Peyer's patch (tissue), 4 donors: Measurements from ENCODE around the gene PTGS1. TPM values are rescaled to one million over a fixed set of nuclear protein-coding genes. Genes with fewer than 3 reads are reported as not detected.

ENCODE experiments used
- DNase-seq, 3 donors: peaks; one replicate each; pipeline ENCODE4 v3.0.0-alpha.2; 2017 to 2019
- H3K27ac ChIP-seq, 4 donors: fragments of 200-600 bp; sonication (generic); one replicate each; pipeline ENCODE4 v1.5.1; 2016 to 2019
- H3K27me3 ChIP-seq, 2 donors: fragments of 200-600 bp; sonication (generic); one replicate each; pipeline ENCODE4 v1.5.1; 2019
- H3K36me3 ChIP-seq, 3 donors: fragments of 200-600 bp; sonication (generic); one replicate each; pipeline ENCODE4 v1.5.1; 2016 to 2019
- H3K4me1 ChIP-seq, 4 donors: fragments of 200-600 bp; sonication (generic); one replicate each; pipeline ENCODE4 v1.5.1; 2016 to 2019
- H3K4me3 ChIP-seq, 4 donors: fragments of 200-600 bp; sonication (generic); 1 replicate in 3 of 4; 2 replicates in 1 of 4; pipeline ENCODE4 v1.5.1; 2016 to 2019; ENCODE audit warnings: mild to moderate bottlenecking in 1 of 4
- H3K9me3 ChIP-seq, 4 donors: fragments of 200-600 bp; sonication (generic); one replicate each; pipeline ENCODE4 v1.5.1; 2016 to 2019; ENCODE audit warnings: mild to moderate bottlenecking in 1 of 4
- POLR2A ChIP-seq, 2 donors: fragments of 450-650 bp; IDR thresholded peaks; one replicate each; pipeline ENCODE4 v1.5.1; 2017; ENCODE audit warnings: antibody characterized with exemption in 2 of 2, mild to moderate bottlenecking in 2 of 2, moderate library complexity in 2 of 2
- small RNA-seq, 2 donors: library from RNA; depleted of rRNA; stranded (forward); fragments of <200 nt; gene quantifications; one replicate each; pipeline ENCODE3, GENCODE V24; 2016
- total RNA-seq, 4 donors: library from RNA; depleted of rRNA; stranded (reverse); fragments of >200 nt; gene quantifications; one replicate each; pipeline ENCODE4 v1.1.0, GENCODE V29; 2016
- TF ChIP-seq, protein P1 (sequence below), 6 experiments: fragments of 450-650 bp in 4 of 6; fragments of 200-600 bp in 2 of 6; sonication (generic) in 1 of 6; IDR thresholded peaks; one replicate each; pipeline ENCODE4 v1.5.1; 2017 to 2019; ENCODE audit warnings: antibody characterized with exemption in 6 of 6, mild to moderate bottlenecking in 3 of 6, moderate library complexity in 1 of 6

Gene PTGS1
- total RNA-seq, 4 donors from 2014 or later: 6.4 to 17.3 (median 13.8) TPM

DNA sequence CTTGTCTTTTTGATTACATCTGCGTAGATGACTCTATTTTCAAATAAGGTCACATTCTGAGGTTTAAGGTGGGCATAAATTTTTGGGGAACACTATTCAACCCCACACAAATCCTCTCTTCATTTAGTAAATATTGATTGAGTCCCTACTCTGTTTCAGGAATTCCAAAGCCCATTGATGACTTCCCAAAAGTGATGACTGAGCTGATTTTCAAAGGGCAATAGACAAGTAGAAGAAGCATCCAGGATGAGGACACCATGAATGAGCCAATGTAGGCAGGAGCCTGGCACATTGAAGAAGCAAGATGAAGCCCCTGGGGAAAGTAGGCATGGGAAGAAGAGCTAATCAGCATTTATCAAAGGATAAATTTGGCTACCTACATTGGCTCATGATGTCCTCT is 71.7 kb downstream of the PTGS1 start:
- no peak for DNase-seq
- Histone ChIP-seq H3K27ac (no peak overlapping the region), H3K36me3 (no peaks in the 10 kb centered on the region), H3K4me3 (no peak overlapping the region), H3K9me3 (no peaks in the 10 kb centered on the region), H3K4me1 (no peaks in the 10 kb centered on the region), H3K27me3 (no peaks in the 10 kb centered on the region)
- TF ChIP-seq, protein P1, sequence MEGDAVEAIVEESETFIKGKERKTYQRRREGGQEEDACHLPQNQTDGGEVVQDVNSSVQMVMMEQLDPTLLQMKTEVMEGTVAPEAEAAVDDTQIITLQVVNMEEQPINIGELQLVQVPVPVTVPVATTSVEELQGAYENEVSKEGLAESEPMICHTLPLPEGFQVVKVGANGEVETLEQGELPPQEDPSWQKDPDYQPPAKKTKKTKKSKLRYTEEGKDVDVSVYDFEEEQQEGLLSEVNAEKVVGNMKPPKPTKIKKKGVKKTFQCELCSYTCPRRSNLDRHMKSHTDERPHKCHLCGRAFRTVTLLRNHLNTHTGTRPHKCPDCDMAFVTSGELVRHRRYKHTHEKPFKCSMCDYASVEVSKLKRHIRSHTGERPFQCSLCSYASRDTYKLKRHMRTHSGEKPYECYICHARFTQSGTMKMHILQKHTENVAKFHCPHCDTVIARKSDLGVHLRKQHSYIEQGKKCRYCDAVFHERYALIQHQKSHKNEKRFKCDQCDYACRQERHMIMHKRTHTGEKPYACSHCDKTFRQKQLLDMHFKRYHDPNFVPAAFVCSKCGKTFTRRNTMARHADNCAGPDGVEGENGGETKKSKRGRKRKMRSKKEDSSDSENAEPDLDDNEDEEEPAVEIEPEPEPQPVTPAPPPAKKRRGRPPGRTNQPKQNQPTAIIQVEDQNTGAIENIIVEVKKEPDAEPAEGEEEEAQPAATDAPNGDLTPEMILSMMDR (IDR thresholded peaks at IDR 0.05): no peak

DNA sequence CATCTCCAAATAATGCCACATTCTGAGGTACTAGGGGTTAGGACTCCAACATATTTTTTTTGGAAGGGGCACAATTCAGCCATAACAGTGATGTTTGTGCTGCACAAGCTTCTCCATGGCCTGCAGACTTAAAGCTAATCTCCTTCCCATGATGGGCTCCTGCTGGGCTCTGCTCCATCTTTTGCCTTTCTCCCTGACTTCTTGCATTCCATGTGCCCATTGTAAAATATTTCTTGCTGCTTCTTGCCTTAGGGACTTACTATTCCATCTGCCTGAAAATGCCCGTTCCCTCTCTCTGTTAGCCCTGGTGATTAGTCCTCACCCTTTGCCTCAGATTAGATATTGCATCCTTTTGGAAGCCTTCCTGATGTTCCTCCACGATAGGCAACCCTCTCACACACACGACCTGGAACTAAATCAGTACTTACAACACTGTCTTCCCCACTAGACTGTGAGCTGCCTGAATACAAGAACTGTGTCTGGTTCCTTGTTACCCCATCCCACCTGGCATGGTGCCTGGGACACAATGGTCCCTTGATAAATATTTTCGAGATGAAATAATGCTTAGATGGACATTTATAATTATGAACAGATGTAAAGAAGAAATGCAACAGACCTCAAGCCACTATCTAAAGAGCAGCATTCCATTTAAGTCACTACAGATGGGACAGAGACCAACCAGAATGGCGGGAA is 73.4 kb downstream of the PTGS1 start:
- Histone ChIP-seq H3K36me3 (no peaks in the 10 kb centered on the region), H3K4me1 (no peaks in the 10 kb centered on the region), H3K4me3 (no peak overlapping the region), H3K9me3 (no peaks in the 10 kb centered on the region), H3K27ac (no peak overlapping the region), H3K27me3 (no peaks in the 10 kb centered on the region)
- no peak for DNase-seq
- TF ChIP-seq POLR2A (IDR thresholded peaks at IDR 0.05): no peak
- TF ChIP-seq, protein P1 (IDR thresholded peaks at IDR 0.05): no peak

Small RNAs within 50 kb of the gene (small RNA-seq; reads per million reads assigned to genes)
- gene AL162424.1: 0 reads per million in 2 donors

Other genes with a start within 250 kb of the PTGS1 start
- 10 to 100 TPM; 17.3 to 41.3 (median 32.2) TPM for gene NDUFA8, start 211.2 kb upstream of the PTGS1 start, total RNA-seq
- gene MORN5, start 211.1 kb upstream of the PTGS1 start, total RNA-seq: not detected
- gene LHX6, start 142.1 kb upstream of the PTGS1 start, total RNA-seq: 10 to 100 TPM in 1 of 4 donors, 1 to 10 TPM in 2, under 1 TPM in 1; 0.53 to 12.4 (median 3.1) TPM
- gene RBM18, start 106.2 kb upstream of the PTGS1 start, total RNA-seq: 10 to 100 TPM in 1 of 4 donors, 1 to 10 TPM in 3; 4.5 to 37.1 (median 7.5) TPM
- 10 to 100 TPM; 54.8 to 69.6 (median 67.8) TPM for gene MRRF, start 106.1 kb upstream of the PTGS1 start, total RNA-seq
- not detected for gene OR1J1, start 106.9 kb downstream of the PTGS1 start, total RNA-seq
- not detected for gene OR1J2, start 139.8 kb downstream of the PTGS1 start, total RNA-seq
- not detected for gene OR1J4, start 148.1 kb downstream of the PTGS1 start, total RNA-seq
- not detected for gene OR1N1, start 156.3 kb downstream of the PTGS1 start, total RNA-seq
- gene OR1N2, start 182.1 kb downstream of the PTGS1 start, total RNA-seq: not detected
- gene OR1L8, start 212.4 kb downstream of the PTGS1 start, total RNA-seq: not detected
- gene OR1Q1, start 243.7 kb downstream of the PTGS1 start, total RNA-seq: not detected